Gastrocnemius medialis (tissue), 4 donors: Measurements from ENCODE around the gene PARP1.

Experiments
- CTCF ChIP-seq, 5 experiments: fragments of 450-650 bp in 3 of 5; fragments of 200-600 bp in 2 of 5; sonication (generic) in 2 of 5; IDR thresholded peaks in 4 of 5; conservative IDR thresholded peaks in 1 of 5; 1 replicate in 4 of 5; 2 replicates in 1 of 5; pipeline ENCODE4 v1.5.1; 2016 to 2019; ENCODE audit warnings: antibody characterized with exemption in 5 of 5, mild to moderate bottlenecking in 3 of 5, moderate library complexity in 3 of 5
- POLR2A ChIP-seq, 2 donors: fragments of 450-650 bp; IDR thresholded peaks; one replicate each; pipeline ENCODE4 v1.6.1; 2017; ENCODE audit warnings: antibody characterized with exemption in 2 of 2, mild to moderate bottlenecking in 2 of 2, moderate library complexity in 2 of 2

DNA sequence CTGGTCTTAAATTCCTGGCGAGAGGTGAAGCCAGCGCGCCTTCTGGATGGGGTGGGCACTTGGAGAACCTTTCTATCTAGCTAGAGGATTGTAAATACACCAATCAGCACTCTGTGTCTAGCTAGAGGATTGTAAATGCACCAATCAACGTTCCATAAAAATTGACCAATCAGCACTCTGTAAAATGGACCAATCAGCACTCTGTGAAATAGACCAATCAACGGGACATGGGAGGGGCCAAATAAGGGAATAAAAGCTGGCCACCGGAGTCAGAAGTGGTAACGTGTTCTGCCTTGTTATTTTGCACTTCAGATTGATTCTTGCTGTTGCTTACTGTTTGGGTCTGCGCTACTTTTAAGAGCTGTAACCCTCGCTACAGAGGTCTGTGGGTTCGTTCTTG, 87.0 kb downstream of the PARP1 start:
- TF ChIP-seq CTCF (IDR thresholded peaks at IDR 0.05 in 4 of 5, conservative IDR thresholded peaks at IDR 0.05 in 1 of 5) (no peak), POLR2A (IDR thresholded peaks at IDR 0.05) (no peak)
